Neural crest cell (in vitro differentiated cells): ENCODE measurements around the gene ZSCAN29. TPM values are rescaled to one million over a fixed set of nuclear protein-coding genes. Genes with fewer than 3 reads are reported as not detected.

Experiments used
- DNase-seq: peaks from one replicate; pipeline ENCODE4 v3.0.0; 2021; ENCODE audit warnings: low read depth, mixed read lengths, low spot score
- H3K27ac Mint-ChIP-seq: one replicate; pipeline ENCODE4 v1.8.0; 2021; ENCODE audit warnings: mild to moderate bottlenecking, mixed read lengths; ENCODE audit not compliant: unreplicated experiment
- H3K27me3 Mint-ChIP-seq: 2 replicates; pipeline ENCODE4 v1.8.0; 2021; ENCODE audit warnings: low read depth, mild to moderate bottlenecking, mixed read lengths
- H3K36me3 Mint-ChIP-seq: 2 replicates; pipeline ENCODE4 v1.8.0; 2021; ENCODE audit warnings: low read depth, mild to moderate bottlenecking, mixed read lengths
- H3K4me1 Mint-ChIP-seq: 2 replicates; pipeline ENCODE4 v1.8.0; 2021; ENCODE audit warnings: mixed read lengths
- H3K4me3 Mint-ChIP-seq: one replicate; pipeline ENCODE4 v1.8.0; 2021; ENCODE audit warnings: mild to moderate bottlenecking, mixed read lengths
- H3K9me3 Mint-ChIP-seq: 2 replicates; pipeline ENCODE4 v1.8.0; 2021; ENCODE audit warnings: mixed read lengths
- total RNA-seq: library from RNA; stranded (reverse); gene quantifications from 2 replicates; pipeline ENCODE4 v1.2.1, GENCODE V29; 2021
- TF ChIP-seq, protein P1 (sequence below): fragments of 200-600 bp; sonication (generic); conservative IDR thresholded peaks from 2 replicates; pipeline ENCODE4 v1.5.0; 2021; ENCODE audit warnings: antibody characterized with exemption, mild to moderate bottlenecking

Gene ZSCAN29
- total RNA-seq, 1 donor from 2014 or later = 59.6 TPM

DNA sequence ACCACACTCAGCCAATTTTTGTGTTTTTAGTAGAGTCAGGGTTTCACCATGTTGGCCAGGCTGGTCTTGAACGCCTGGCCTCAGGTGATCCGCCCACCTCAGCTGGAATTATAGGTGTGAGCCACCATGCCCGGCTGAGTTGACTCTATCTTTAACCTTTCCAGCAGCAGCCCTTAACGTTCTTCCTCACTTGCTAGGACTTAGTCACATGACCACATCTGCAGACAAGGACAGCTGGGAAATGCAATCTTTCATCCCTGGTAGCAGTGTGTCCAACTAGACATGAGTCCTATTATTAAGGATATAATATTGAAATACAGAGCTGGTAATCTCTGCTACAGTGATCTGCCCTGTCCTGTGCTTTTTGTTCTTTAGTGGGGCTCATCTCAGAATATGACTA is 58.5 kb downstream of the ZSCAN29 start:
- TF ChIP-seq, protein P1, sequence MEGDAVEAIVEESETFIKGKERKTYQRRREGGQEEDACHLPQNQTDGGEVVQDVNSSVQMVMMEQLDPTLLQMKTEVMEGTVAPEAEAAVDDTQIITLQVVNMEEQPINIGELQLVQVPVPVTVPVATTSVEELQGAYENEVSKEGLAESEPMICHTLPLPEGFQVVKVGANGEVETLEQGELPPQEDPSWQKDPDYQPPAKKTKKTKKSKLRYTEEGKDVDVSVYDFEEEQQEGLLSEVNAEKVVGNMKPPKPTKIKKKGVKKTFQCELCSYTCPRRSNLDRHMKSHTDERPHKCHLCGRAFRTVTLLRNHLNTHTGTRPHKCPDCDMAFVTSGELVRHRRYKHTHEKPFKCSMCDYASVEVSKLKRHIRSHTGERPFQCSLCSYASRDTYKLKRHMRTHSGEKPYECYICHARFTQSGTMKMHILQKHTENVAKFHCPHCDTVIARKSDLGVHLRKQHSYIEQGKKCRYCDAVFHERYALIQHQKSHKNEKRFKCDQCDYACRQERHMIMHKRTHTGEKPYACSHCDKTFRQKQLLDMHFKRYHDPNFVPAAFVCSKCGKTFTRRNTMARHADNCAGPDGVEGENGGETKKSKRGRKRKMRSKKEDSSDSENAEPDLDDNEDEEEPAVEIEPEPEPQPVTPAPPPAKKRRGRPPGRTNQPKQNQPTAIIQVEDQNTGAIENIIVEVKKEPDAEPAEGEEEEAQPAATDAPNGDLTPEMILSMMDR = no peak
- Mint-ChIP-seq H3K27ac (no peak overlapping the region), H3K27me3 (peaks cover 75% of the 10 kb centered on the region), H3K4me1 (no peaks in the 10 kb centered on the region), H3K4me3 (no peak overlapping the region), H3K36me3 (no peaks in the 10 kb centered on the region), H3K9me3 (no peaks in the 10 kb centered on the region)
- no peak for DNase-seq

Other genes with a start within 250 kb of the ZSCAN29 start
- 15.3 and 15.8 TPM in 2 replicates for gene TMEM62, start 237.5 kb downstream of the ZSCAN29 start, total RNA-seq
- 29.5 and 31.4 TPM in 2 replicates for gene CCNDBP1, start 185.6 kb downstream of the ZSCAN29 start, total RNA-seq
- gene EPB42, start 150.0 kb downstream of the ZSCAN29 start, total RNA-seq = not detected in 2 replicates
- gene TGM5, start 104.1 kb downstream of the ZSCAN29 start, total RNA-seq = not detected in 2 replicates
- gene TGM7, start 68.8 kb downstream of the ZSCAN29 start, total RNA-seq = not detected in 2 replicates
- gene LCMT2, start 40.5 kb downstream of the ZSCAN29 start, total RNA-seq = 18.8 and 18.9 TPM in 2 replicates
- 35.6 and 38.2 TPM in 2 replicates for gene TUBGCP4, start 58 bp upstream of the ZSCAN29 start, total RNA-seq
- 99.5 and 103 TPM in 2 replicates for gene TP53BP1, start 122.1 kb upstream of the ZSCAN29 start, total RNA-seq
- 24.3 and 25.2 TPM in 2 replicates for gene MAP1A, start 146.6 kb upstream of the ZSCAN29 start, total RNA-seq
- gene PPIP5K1, start 219.2 kb upstream of the ZSCAN29 start, total RNA-seq = 33.1 and 37.9 TPM in 2 replicates
- 1.9 and 4.5 TPM in 2 replicates for gene CKMT1B, start 223.0 kb upstream of the ZSCAN29 start, total RNA-seq
- 0.19 and 0.30 TPM in 2 replicates for gene STRC, start 247.8 kb upstream of the ZSCAN29 start, total RNA-seq